GM23248 (cell line): Measurements from ENCODE around the gene ZDHHC22. TPM values are rescaled to one million over a fixed set of nuclear protein-coding genes. Genes with fewer than 3 reads are reported as not detected.
A peak's percentile ranks its signal among the peaks of the same experiment; 100 is the strongest.

Source experiments
- DNase-seq: peaks from one replicate; pipeline ENCODE4 v3.0.0-alpha.2; 2015
- H2AFZ ChIP-seq: fragments of 200-600 bp; sonication (generic); 2 replicates; pipeline ENCODE4 v1.6.1; 2016; ENCODE audit warnings: antibody characterized with exemption
- H3F3A ChIP-seq: fragments of 200-600 bp; sonication (generic); 2 replicates; pipeline ENCODE4 v1.6.1; 2016; ENCODE audit warnings: mild to moderate bottlenecking, antibody characterized with exemption, mixed run types; ENCODE audit not compliant: insufficient read depth
- H3K27ac ChIP-seq: fragments of 200-600 bp; sonication (generic); 2 replicates; pipeline ENCODE4 v1.5.1; 2016; ENCODE audit warnings: mild to moderate bottlenecking
- H3K27me3 ChIP-seq: fragments of 200-600 bp; sonication (generic); replicated peaks from 2 replicates; pipeline ENCODE4 v1.6.1; 2016; ENCODE audit warnings: mild to moderate bottlenecking; ENCODE audit not compliant: insufficient read depth
- H3K36me3 ChIP-seq: fragments of 200-600 bp; sonication (generic); 2 replicates; pipeline ENCODE4 v1.6.1; 2016; ENCODE audit warnings: low read depth, mild to moderate bottlenecking
- H3K4me1 ChIP-seq: fragments of 200-600 bp; sonication (generic); 2 replicates; pipeline ENCODE4 v1.6.1; 2016; ENCODE audit warnings: mild to moderate bottlenecking; ENCODE audit not compliant: insufficient read depth
- H3K4me2 ChIP-seq: fragments of 200-600 bp; sonication (generic); one replicate; pipeline ENCODE4 v1.6.1; 2016; ENCODE audit warnings: mild to moderate bottlenecking; ENCODE audit not compliant: unreplicated experiment
- H3K4me3 ChIP-seq: fragments of 200-600 bp; sonication (generic); 2 replicates; pipeline ENCODE4 v1.5.1; 2016; ENCODE audit warnings: mild to moderate bottlenecking
- H3K79me2 ChIP-seq: fragments of 200-600 bp; sonication (generic); 2 replicates; pipeline ENCODE4 v1.6.1; 2016; ENCODE audit warnings: mild to moderate bottlenecking; ENCODE audit not compliant: insufficient read depth
- H3K9ac ChIP-seq: fragments of 200-600 bp; sonication (generic); 2 replicates; pipeline ENCODE4 v1.6.1; 2016; ENCODE audit warnings: mild to moderate bottlenecking
- H3K9me2 ChIP-seq: fragments of 200-600 bp; sonication (generic); 2 replicates; pipeline ENCODE4 v1.6.1; 2016; ENCODE audit warnings: mixed run types, mild to moderate bottlenecking, moderate library complexity; ENCODE audit not compliant: insufficient read depth
- H3K9me3 ChIP-seq: fragments of 200-600 bp; sonication (generic); one replicate; pipeline ENCODE4 v1.6.1; 2017; ENCODE audit warnings: low read depth
- H4K20me1 ChIP-seq: fragments of 200-600 bp; sonication (generic); 2 replicates; pipeline ENCODE4 v1.6.0; 2016; ENCODE audit not compliant: insufficient read depth
- EZH2 ChIP-seq: fragments of 200-600 bp; sonication (generic); IDR thresholded peaks from 2 replicates; pipeline ENCODE4 v1.6.1; 2018; ENCODE audit warnings: antibody characterized with exemption, mild to moderate bottlenecking; ENCODE audit not compliant: insufficient read depth, poor library complexity, severe bottlenecking
- EZH2phosphoT487 ChIP-seq: fragments of 200-600 bp; sonication (generic); IDR thresholded peaks from 2 replicates; pipeline ENCODE4 v1.6.1; 2018; ENCODE audit warnings: antibody characterized with exemption, moderate library complexity, mild to moderate bottlenecking, low read depth; ENCODE audit not compliant: insufficient read depth
- WGBS, 2 experiments: methylation state at CpG; one replicate each; pipeline ENCODE4 v1.1.6; 2015 to 2017; ENCODE audit warnings: low lambda C conversion rate in 2 of 2, low coverage in 1 of 2; ENCODE audit errors: missing lambda C conversion rate in 2 of 2; 5-methylcytosine and 5-hydroxymethylcytosine counted together
- in situ Hi-C: fragments of 300-500 bp; cut with MboI; formaldehyde crosslinking; loops from 2 replicates; pipeline ENCODE4 v1.15.0; 2020
- polyA plus RNA-seq: library from polyadenylated mRNA; unstranded; fragments of >200 nt; fragmentation: Nextera tagmentation; extraction: Ambion mirVana; gene quantifications from 2 replicates; pipeline ENCODE4 v1.2.1, GENCODE V29; 2016
- total RNA-seq: library from RNA; depleted of rRNA; stranded (reverse); fragments of >200 nt; shearing (Covaris generic); gene quantifications from 2 replicates; pipeline ENCODE4 v1.2.3, GENCODE V29; 2014

ZDHHC22 gene
- total and polyA plus RNA-seq, 2 experiments from 2014 or later, result not detected

GRCh38 chr14:77128414-77128891 is 13.1 kb downstream of the ZDHHC22 start:
- no peaks in the 10 kb centered on the region for H3K36me3 ChIP-seq
- H2AFZ ChIP-seq, result no peak overlapping the region
- peaks cover 11% of the 10 kb centered on the region for H3K27me3 ChIP-seq
- TF ChIP-seq EZH2 (no peak), EZH2phosphoT487 (no peak)
- 29 to 30% methylated on average over 6 of the region's 6 CpGs for WGBS, 2 experiments
- H3K27ac ChIP-seq, result no peak overlapping the region
- H3K4me2 ChIP-seq, result no peak overlapping the region
- no peaks in the 10 kb centered on the region for H3K9me3 ChIP-seq
- no peak overlapping the region for H3K9ac ChIP-seq
- no peaks in the 10 kb centered on the region for H3K9me2 ChIP-seq
- no peak overlapping the region for H3K4me3 ChIP-seq
- H3K4me1 ChIP-seq, result no peaks in the 10 kb centered on the region
- in situ Hi-C loops, result no loop called here
- H4K20me1 ChIP-seq, result no peaks in the 10 kb centered on the region
- H3K79me2 ChIP-seq, result no peaks in the 10 kb centered on the region
- no peaks in the 10 kb centered on the region for H3F3A ChIP-seq
- DNase-seq, result no peak

DNA sequence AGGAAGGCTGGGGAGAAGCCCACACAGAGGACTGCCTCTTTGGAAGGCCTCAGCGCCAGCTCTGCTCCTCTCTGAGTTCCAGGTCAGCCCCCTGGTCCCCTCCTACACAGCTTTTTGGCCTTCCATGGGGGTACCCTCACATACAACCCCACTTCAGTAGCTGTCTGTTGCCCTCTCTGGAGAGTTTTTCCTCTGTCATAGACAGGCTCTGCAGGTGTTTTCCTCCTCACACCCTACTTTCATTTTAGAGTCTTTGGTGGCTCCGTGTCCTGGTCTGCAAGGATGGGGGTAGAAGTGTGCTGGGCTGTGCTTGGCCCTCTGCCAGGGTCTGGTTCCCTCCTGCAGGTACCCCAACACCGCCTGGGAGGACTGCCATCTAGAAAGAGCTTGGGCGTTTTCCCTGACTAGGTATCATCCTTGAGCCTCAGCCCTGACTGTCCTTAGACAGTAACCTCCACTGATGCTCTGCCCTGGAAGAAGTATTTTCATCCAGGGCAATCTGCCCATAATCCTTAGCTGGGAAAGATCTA is 15.1 kb downstream of the ZDHHC22 start:
- Histone ChIP-seq H3K4me2 (no peak overlapping the region), H3K9me2 (no peaks in the 10 kb centered on the region), H3K9me3 (no peaks in the 10 kb centered on the region), H3F3A (no peaks in the 10 kb centered on the region), H4K20me1 (no peaks in the 10 kb centered on the region), H3K27me3 (peaks cover 11% of the 10 kb centered on the region), H3K36me3 (no peaks in the 10 kb centered on the region), H3K79me2 (no peaks in the 10 kb centered on the region), H3K27ac (no peak overlapping the region), H3K4me1 (no peaks in the 10 kb centered on the region), H2AFZ (no peak overlapping the region), H3K9ac (no peak overlapping the region), H3K4me3 (no peak overlapping the region)
- 56 to 65% methylated on average over 4 of the region's 4 CpGs for WGBS, 2 experiments
- in situ Hi-C loops, result no loop called here
- no peak for DNase-seq
- TF ChIP-seq EZH2phosphoT487, result no peak
- TF ChIP-seq EZH2, result no peak

GRCh38 chr14:77125823-77126325 is 15.7 kb downstream of the ZDHHC22 start:
- H3K9me2 ChIP-seq, result no peaks in the 10 kb centered on the region
- peaks cover 11% of the 10 kb centered on the region for H3K27me3 ChIP-seq
- H3F3A ChIP-seq, result no peaks in the 10 kb centered on the region
- H3K9ac ChIP-seq, result no peak overlapping the region
- no peaks in the 10 kb centered on the region for H3K79me2 ChIP-seq
- in situ Hi-C loops, result no loop called here
- no peaks in the 10 kb centered on the region for H3K9me3 ChIP-seq
- no peaks in the 10 kb centered on the region for H3K4me1 ChIP-seq
- TF ChIP-seq EZH2phosphoT487 (no peak), EZH2 (no peak)
- no peaks in the 10 kb centered on the region for H3K36me3 ChIP-seq
- no peaks in the 10 kb centered on the region for H4K20me1 ChIP-seq
- H3K4me2 ChIP-seq, result no peak overlapping the region
- 88 to 90% methylated on average over 8 of the region's 8 CpGs for WGBS, 2 experiments
- H2AFZ ChIP-seq, result no peak overlapping the region
- no peak for DNase-seq
- no peak overlapping the region for H3K27ac ChIP-seq
- H3K4me3 ChIP-seq, result no peak overlapping the region

DNA sequence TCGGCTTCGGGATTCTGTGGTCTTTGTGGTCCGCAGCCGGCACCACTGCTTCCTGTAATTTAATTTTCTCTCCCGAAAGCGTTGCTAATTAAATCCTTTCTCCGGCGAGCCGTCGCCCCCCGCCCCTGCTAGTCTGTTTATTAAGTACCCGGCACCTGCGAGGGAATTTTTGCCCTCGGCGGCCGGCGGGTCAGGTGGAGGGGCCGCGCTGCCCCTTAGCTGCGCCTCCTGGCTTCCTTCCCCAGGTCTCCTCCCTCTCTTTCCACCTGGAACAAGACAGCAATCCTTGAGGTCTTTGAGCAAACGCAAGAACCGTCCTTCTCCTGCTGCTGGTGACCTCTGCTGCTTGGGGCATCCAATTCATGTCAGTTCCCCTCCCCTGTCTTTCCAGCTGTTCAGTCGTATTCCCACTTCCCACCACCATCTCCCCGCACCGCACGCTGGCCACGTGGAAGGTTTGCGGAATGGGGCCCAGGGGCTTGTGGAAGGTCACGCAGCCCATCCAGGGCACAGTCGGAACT is 16.2 kb downstream of the ZDHHC22 start:
- H2AFZ ChIP-seq, result 0 out of 2 replicates have a peak overlapping the region, but pooled peaks have one; percentile 90

More for the DNA sequence above, 16.2 kb downstream of the ZDHHC22 start:
- no peaks in the 10 kb centered on the region for H3K9me3 ChIP-seq
- DNase-seq, result no peak
- H3K27me3 ChIP-seq, result peaks cover 11% of the 10 kb centered on the region
- H3K9ac ChIP-seq, result no peak overlapping the region
- WGBS, 2 experiments, result 24 to 29% methylated on average over 29 to 30 of the region's 30 CpGs
- H4K20me1 ChIP-seq, result no peaks in the 10 kb centered on the region
- H3K4me1 ChIP-seq, result no peaks in the 10 kb centered on the region
- peak overlapping the region; percentile 79 for H3K4me3 ChIP-seq
- H3K9me2 ChIP-seq, result no peaks in the 10 kb centered on the region
- no peak for TF ChIP-seq EZH2phosphoT487
- TF ChIP-seq EZH2, result peak; percentile 50
- in situ Hi-C loops, result no loop called here
- no peaks in the 10 kb centered on the region for H3K36me3 ChIP-seq
- no peak overlapping the region for H3K27ac ChIP-seq
- H3K79me2 ChIP-seq, result no peaks in the 10 kb centered on the region
- peak overlapping the region; percentile 95 for H3K4me2 ChIP-seq
- H3F3A ChIP-seq, result no peaks in the 10 kb centered on the region
